ENCODE results near the gene ADAMTSL5.
"Not testable (repeated sequence)": the region's sequence is repeated elsewhere in the genome, so short reads cannot be mapped to it uniquely, and the experiment has no call there.

Gene ADAMTSL5

DNA sequence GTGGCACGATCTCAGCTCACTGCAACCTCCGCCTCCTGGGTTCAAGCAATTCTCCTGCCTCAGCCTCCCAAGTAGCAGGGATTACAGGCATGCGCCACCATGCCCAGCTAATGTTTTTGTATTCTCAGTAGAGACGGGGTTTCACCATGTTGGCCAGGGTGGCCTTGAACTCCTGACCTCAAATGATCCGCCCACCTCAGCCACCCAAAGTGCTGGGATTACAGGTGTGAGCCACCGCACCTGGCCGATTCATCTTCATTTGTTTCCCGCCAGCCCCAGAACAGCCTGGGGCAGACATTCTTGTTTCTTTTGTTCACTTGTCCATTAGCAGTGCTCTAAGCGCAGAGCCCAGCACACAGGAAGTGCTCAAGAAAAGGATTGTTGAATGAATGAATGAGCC lies 35.8 kb downstream of the ADAMTSL5 start:
- DNase-seq, result not testable (repeated sequence)

DNA sequence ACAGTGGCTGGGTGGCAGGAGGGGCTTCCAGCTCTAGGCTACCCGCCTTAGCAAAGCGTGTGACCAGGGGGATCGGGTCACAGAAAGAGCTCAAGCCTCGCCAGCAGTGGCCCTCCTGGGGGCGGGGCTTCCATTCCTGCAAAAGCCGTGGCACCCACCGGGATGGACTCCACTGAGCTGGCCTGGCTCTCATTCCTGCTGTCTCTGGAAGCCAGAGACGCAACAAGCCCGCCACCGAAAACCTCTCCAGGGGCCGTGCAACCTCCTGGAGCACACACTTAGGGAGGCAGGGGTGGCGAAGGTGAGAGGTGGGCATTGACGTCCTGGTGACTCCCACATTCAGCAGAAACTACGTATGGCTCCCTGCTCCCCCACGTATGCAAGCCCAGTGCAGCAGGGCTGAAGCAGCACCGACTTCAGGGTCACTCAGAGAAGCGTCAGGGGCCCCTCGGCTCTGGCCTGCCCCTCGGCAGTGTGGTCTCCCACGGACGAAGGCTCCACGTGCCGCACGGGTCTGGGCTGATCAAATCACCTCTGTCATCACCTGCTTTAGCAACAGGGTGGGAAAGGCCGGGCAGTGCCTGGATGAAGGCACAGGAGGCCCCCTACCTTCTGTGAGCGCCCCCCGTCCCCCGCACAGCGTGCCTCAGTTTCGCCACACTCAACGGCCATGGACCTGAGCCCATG lies 36.9 kb downstream of the ADAMTSL5 start:
- DNase-seq, result no peak

DNA sequence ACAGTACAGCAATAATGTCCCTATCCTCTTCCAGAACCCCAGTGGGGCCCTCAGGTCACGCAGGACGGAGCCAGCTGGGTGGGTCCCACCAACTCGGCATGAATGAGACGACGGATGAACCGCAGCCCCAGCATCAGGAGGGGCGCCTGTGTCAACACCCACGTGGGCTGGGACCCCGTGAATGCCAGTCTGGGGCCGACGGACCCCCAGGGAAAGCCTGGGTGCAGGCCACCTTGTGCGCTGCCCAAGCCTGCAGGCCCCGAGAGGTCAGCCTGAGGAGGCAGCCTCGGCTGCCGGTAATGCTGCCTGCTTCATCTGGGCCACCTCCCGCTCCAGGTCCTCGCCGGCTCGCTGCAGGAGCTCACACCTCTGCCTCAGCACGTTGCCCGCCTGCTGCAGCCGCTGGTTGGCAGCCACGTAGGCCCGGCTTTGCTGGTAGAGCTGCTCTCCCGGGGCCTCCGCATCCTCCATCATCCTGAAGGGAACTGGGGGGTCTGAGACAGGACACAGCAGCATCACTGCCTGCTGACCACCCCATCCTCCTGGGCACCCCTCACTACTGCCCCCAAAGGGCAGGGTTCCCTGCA lies 38.0 kb downstream of the ADAMTSL5 start:
- no peak for DNase-seq

DNA sequence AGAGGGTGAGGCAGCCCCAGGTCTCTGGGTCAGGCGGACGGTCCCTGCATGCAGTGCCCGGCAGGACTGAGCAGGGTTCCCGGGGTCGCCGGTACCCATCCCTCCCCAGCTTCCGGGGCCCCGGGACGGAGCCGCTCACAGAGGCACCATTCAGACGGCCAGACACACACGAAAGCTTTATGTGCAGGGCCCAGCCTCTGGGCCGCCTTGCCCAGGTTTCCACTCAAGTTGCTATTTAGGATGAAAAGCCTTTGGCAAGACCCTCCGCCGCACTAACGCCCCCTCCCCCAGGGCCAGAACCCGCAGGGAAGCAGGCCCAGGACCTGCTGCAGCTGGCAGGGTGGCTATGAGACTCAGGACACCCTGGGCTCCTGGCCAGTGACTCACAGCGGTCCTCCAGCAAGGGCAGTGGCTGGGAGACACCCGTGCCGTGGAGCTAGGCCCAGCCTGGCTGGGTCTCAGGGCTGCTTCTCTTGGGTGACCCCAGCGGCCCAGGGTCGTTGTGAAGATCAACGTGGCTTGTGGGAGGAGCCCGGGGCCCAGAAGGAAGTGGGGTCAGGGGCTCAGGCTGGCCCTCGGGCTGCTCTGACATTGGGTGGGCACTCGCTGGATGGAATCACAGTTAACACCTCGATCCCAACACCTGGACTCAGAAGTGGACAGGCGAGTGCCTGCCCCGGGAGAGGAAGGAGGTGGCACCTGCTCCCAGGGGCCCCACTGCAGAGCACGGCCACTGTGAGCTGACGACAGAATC lies 38.6 kb downstream of the ADAMTSL5 start:
- no peak for DNase-seq

DNA sequence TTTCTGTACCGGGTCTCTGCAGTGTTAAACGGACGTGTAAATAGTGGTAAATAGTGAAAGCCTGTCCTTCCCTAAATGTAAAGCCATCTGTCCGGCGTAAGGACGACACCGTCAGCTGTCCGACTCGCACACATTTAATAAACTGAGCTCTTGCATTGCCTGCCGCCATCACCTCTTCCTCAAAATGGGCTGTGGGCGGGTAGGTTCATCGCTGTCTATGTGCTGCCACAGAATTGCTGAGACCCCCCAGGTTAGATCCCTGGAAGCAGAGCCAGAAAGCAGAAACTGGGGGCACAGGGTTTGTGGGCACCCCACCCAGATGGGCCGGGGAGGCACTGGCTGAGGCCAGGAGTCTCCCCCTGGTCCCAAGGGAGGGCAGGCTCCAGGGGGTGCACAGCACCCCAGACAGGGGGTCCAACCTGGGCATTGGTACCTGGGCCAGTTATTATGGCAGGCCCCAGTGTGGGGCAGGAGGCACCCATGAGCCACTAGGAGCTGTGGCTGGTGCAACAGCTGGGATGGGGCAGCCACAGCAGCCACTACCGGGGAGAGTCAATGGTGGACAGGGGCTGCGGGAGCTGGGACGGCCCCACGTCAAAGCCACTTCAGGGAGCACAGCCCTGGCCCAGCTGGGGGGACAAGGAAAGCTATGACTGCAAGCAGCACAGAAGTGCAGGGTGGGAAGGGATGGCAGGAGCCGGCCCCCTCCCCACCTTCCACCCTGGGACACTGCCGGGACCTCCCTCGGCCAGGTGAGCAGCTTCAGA lies 39.6 kb downstream of the ADAMTSL5 start:
- DNase-seq, result no peak

DNA sequence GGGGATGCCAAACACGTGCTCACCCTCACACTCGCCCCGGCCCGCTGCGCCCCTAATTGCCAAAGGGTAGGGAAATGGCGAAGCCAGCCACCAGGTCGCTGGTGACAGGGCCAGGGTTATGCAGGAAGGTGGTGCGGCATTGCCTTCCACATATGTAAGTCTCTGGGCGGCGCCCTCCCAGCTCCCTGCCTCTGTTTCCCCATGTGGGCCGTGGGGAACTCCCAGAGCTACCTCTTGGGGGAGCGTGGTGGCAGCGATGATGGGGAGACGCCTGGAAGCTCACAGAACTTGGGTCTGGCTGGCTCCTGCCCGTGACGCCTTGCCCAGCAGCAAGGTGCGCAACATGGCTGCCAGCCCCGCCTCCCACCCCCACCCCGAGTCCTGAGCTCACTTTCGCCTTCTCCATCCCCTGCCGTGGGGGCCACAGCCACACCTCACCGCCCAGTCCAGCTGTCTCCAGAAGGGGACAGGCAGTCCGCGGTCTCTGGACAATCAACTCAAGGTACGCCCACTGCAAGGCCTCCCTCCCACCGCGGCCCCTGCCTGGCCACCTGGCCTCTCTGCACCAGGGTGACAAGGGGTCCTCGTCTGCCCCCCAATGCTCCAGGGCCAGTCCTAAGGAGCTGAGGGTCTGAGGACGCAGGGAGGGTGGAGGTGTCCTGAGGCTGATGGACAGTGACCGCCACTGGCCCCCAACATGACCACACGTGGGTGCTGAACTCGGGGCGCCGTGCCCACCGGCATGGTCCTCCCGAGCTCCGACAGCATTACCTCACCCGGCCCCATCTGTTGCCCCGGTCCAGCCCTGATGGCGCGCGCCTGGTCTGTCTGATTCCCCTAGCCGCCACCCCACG lies 40.4 kb downstream of the ADAMTSL5 start:
- DNase-seq, result no peak

DNA sequence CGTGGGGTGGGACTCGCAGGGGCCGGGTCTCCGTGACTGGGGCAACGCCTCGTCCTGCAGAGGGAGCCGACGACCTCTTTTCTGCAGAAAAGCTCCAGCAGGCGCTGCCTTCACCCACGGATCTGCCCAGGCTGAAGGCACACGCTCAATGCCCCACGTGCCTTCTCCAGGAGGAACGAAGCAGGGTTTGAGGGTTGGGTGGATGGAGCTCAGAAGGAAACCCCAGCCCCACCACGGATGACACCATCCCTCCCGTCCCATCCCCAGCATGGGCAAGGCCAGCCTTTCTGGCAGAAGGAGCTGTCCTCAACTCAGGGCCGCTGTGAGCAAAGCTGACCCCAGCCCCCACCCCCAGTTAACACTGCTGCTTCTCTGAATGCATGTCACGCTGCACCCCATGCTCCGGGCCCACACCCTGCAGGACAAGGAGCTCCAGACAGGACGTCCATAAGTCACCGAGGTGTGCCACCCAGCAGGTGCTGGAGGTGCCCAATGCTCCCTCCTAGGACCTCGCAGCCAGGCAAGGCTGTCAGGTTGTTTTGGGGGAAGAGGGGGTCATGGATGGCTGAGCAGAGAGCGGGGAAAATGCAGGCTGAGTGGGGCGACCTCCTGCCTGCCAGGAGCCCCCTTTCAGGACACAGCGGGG lies 41.2 kb downstream of the ADAMTSL5 start:
- DNase-seq, result no peak

DNA sequence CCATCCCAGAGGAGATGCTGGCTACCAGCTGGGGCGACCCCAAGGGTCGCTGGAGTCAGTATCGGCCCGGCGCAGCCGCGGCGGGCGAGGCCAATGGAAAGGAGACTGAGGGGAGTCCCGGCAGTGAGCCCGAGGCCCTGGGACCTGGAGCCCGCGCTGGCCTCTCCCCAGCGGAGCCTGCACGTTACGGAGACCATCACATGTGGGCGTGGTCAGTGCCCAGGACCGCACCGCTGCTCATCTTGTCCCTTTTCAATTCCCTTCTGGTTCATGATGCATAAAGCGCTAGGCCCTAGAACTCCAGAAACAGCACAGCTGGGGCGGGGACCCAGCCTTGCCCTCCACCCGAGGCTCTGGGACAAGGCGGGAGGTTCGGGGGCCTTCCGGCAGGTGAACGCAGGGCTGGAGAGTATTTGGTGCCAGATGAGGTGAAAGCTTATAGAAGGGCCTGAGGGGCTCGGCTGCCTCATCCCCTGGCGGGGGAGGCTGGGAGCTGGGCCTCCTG lies 41.8 kb downstream of the ADAMTSL5 start:
- no peak for DNase-seq

DNA sequence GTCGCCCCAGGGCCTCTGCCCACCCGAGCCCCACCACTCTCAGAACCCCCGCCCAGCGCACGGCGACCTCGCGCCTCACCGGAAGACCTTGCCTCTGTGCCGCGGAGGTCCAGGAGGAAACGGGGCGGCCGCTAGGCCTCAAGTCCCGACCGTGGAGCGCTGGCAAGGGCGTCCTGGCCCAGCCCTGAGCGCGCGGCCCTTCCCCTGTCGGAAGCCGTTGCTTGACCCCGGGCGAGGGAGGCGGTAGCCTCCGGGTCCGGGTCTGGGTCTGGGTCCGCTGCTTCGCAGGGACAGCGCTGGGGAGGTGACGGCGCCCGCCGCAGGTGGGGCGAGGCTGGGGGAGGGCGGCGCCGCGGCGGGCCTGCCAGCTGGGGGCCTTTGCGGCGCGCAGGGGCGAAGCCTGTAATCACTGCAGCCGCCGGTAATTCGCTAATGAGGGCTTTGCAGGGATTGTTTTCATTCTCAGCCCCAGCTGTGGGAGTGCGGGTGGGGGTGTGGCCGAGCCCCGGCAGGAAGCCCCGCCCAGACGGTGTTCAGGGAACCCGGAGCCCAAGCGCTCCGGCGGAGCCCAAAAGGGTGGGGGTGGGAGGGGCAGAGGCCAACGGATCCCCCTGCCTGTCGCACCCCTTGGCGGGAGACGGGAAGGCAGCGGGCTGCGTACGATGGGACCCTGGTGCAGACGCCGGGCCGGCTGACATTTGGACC lies 42.4 kb downstream of the ADAMTSL5 start:
- no peak for DNase-seq

DNA sequence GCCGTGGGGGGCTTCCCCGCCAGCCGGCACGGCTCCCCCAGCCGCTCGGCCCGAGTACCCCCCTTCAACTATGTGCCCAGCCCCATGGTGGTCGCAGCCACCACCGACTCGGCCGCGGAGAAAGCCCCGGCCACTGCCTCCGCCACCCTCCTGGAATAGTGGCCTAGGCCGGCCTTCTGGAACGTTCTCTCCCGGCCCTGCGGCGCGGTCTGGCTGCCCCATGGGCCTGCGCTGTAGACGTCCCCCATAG lies 42.8 kb downstream of the ADAMTSL5 start:
- DNase-seq, result no peak

DNA sequence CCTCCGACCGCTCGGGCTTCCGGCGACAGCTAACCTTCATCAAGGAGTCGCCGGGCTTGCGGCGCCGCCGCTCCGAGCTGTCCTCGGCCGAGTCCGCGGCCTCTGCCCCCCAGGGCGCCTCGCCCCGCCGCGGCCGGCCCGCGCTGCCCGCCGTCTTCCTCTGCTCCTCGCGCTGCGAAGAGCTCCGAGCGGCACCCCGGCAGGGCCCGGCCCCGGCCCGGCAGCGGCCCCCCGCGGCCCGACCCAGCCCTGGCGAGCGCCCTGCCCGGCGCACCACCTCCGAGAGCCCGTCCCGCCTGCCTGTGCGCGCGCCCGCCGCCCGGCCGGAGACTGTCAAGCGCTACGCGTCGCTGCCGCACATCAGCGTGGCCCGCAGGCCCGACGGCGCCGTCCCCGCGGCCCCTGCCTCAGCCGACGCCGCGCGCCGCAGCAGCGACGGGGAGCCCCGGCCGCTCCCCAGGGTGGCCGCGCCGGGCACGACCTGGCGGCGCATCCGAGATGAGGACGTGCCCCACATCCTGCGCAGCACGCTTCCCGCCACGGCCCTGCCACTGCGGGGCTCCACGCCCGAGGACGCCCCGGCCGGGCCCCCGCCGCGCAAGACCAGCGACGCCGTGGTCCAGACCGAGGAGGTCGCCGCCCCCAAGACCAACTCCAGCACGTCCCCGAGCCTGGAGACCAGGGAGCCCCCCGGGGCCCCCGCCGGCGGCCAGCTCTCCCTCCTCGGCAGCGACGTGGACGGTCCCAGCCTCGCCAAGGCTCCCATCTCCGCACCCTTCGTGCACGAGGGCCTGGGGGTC lies 43.4 kb downstream of the ADAMTSL5 start:
- DNase-seq, result no peak

DNA sequence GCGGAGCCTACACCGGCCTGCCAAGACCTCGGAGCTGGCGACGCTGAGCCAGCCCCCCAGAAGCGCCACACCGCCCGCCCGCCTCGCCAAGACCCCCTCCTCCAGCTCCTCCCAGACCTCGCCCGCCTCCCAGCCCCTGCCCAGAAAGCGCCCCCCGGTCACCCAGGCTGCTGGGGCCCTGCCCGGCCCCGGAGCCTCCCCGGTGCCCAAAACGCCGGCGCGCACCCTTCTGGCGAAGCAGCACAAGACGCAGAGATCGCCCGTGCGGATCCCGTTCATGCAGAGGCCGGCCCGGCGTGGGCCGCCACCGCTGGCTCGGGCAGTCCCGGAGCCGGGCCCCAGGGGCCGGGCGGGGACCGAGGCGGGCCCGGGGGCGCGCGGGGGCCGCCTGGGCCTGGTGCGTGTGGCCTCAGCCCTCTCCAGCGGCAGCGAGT lies 44.0 kb downstream of the ADAMTSL5 start:
- DNase-seq, result no peak

DNA sequence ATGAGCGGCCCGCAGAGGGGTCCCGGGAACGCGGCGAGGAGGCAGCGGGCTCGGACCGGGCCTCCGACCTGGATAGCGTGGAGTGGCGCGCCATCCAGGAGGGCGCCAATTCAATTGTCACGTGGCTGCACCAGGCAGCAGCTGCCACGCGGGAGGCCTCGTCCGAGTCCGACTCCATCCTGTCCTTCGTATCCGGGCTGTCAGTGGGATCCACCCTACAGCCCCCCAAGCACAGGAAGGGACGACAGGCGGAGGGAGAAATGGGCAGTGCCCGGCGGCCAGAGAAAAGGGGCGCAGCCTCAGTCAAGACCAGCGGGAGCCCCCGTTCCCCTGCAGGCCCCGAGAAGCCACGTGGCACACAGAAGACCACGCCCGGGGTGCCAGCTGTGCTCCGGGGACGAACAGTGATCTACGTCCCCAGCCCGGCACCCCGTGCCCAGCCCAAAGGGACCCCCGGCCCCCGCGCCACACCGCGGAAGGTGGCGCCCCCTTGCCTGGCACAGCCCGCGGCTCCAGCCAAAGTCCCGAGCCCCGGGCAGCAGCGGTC lies 44.5 kb downstream of the ADAMTSL5 start:
- no peak for DNase-seq

DNA sequence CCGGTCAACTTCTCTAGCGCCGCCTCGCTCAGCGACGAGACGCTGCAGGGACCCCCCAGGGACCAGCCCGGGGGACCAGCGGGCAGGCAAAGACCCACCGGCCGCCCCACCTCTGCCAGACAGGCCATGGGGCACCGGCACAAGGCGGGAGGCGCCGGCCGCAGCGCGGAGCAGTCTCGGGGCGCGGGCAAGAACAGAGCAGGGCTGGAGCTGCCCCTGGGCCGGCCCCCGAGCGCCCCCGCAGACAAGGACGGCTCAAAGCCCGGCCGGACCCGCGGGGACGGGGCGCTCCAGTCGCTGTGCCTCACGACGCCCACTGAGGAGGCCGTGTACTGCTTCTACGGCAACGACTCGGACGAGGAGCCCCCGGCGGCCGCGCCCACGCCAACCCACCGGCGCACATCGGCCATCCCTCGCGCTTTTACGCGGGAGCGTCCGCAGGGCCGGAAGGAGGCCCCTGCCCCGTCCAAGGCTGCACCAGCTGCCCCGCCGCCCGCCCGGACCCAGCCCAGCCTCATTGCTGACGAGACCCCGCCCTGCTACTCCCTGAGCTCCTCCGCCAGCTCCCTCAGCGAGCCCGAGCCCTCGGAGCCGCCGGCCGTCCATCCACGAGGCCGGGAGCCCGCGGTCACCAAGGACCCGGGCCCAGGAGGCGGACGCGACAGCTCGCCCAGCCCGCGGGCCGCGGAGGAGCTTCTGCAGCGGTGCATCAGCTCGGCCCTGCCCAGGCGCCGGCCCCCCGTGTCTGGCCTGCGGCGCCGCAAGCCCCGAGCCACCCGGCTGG lies 45.1 kb downstream of the ADAMTSL5 start:
- DNase-seq, result no peak

DNA sequence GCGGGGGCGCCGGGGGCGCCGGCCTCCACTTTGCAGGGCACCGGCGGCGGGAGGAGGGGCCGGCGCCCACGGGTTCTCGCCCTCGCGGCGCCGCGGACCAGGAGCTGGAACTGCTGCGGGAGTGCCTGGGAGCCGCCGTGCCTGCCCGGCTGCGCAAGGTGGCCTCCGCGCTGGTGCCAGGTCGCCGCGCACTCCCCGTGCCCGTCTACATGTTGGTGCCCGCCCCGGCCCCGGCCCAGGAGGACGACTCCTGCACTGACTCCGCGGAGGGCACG lies 45.7 kb downstream of the ADAMTSL5 start:
- no peak for DNase-seq

DNA sequence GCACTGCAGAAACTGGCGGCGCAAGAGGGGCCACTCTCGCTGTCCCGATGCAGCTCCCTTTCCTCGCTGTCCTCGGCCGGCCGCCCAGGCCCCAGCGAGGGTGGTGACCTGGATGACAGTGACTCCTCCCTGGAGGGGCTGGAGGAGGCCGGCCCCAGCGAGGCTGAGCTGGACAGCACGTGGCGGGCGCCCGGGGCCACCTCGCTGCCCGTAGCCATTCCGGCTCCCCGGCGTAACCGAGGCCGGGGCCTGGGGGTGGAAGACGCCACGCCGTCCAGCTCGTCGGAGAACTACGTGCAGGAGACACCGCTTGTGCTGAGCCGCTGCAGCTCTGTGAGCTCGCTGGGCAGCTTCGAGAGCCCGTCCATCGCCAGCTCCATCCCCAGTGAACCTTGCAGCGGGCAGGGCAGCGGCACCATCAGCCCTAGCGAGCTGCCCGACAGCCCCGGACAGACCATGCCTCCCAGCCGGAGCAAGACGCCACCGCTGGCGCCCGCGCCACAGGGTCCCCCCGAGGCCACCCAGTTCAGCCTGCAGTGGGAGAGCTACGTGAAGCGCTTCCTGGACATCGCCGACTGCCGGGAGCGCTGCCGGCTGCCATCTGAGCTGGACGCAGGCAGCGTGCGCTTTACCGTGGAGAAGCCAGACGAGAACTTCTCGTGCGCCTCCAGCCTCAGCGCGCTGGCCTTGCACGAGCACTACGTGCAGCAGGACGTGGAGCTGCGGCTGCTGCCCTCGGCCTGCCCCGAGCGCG lies 46.2 kb downstream of the ADAMTSL5 start:
- DNase-seq, result no peak

DNA sequence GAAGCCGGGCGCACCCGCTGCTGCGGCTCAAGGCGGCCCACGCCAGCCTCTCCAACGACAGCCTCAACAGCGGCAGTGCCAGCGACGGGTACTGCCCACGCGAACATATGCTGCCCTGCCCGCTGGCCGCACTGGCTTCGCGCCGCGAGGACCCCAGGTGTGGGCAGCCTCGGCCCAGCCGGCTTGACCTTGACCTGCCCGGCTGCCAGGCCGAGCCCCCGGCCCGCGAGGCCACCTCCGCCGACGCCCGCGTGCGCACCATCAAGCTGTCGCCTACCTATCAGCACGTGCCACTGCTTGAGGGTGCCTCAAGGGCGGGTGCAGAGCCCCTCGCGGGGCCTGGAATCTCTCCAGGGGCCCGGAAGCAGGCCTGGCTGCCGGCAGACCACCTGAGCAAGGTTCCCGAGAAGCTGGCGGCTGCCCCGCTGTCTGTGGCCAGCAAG lies 46.8 kb downstream of the ADAMTSL5 start:
- no peak for DNase-seq

DNA sequence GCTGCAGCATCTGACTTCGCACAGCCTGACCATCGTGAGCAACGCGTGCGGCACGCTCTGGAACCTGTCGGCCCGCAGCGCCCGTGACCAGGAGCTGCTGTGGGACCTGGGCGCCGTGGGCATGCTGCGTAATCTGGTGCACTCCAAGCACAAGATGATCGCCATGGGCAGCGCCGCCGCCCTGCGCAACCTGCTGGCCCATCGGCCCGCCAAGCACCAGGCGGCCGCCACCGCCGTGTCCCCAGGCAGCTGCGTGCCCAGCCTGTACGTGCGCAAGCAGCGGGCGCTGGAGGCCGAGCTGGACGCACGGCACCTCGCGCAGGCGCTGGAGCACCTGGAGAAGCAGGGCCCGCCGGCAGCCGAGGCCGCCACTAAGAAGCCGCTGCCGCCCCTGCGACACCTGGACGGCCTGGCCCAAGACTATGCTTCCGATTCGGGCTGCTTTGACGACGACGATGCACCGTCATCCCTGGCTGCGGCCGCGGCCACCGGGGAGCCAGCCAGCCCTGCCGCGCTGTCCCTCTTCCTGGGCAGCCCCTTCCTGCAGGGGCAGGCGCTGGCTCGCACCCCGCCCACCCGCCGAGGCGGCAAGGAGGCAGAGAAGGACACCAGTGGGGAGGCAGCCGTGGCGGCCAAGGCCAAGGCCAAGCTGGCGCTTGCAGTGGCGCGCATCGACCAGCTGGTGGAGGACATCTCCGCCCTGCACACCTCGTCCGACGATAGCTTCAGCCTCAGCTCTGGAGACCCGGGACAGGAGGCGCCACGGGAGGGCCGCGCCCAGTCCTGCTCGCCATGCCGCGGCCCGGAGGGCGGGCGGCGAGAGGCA lies 47.4 kb downstream of the ADAMTSL5 start:
- no peak for DNase-seq
